K562 (cell line): ENCODE data around the gene ARHGEF17. TPM values are rescaled to one million over a fixed set of nuclear protein-coding genes. Genes with fewer than 3 reads are reported as not detected.

Source experiments
- ADNP ChIP-seq: fragments of 200-800 bp; sonication (Bioruptor generic); IDR thresholded peaks from 2 replicates; pipeline ENCODE4 v1.6.1; 2016; ENCODE audit warnings: missing genetic modification characterization, missing compliant biosample characterization
- ATF1 ChIP-seq, 2 experiments: fragments of 450-650 bp in 1 of 2; IDR thresholded peaks; 2 replicates each; pipeline ENCODE4 v1.6.1; 2016; ENCODE audit warnings: missing compliant biosample characterization in 1 of 2, missing genetic modification characterization in 1 of 2
- CSDE1 ChIP-seq, 2 experiments: fragments of 450-650 bp; IDR thresholded peaks; 2 replicates each; pipeline ENCODE4 v1.6.1; 2016; ENCODE audit warnings: mild to moderate bottlenecking in 1 of 2
- ETV5 ChIP-seq: sonication (generic); formaldehyde crosslinking; IDR thresholded peaks from 2 replicates; pipeline ENCODE4 v1.4.0; 2020; ENCODE audit warnings: low read depth, mild to moderate bottlenecking, missing genetic modification reagents
- FOXP1 ChIP-seq: sonication (generic); formaldehyde crosslinking; IDR thresholded peaks from 2 replicates; pipeline ENCODE4 v1.8.0; 2022; ENCODE audit warnings: mild to moderate bottlenecking, missing genetic modification reagents
- NR2C1 ChIP-seq, 2 experiments: fragments of 450-650 bp; IDR thresholded peaks; 2 replicates each; pipeline ENCODE4 v1.6.1; 2017; ENCODE audit warnings: mild to moderate bottlenecking in 2 of 2, antibody characterized with exemption in 1 of 2, inconsistent platforms in 1 of 2, missing compliant biosample characterization in 1 of 2, missing genetic modification characterization in 1 of 2
- NRF1 ChIP-seq, 2 experiments: fragments of 450-650 bp; IDR thresholded peaks in 1 of 2; conservative IDR thresholded peaks in 1 of 2; 2 replicates each; pipeline ENCODE4 v1.6.1; 2014; ENCODE audit warnings: mild to moderate bottlenecking in 2 of 2
- RAD21 ChIP-seq, 2 experiments: fragments of 250-450 bp in 1 of 2; fragments of 450-650 bp in 1 of 2; sonication (Bioruptor Pico) in 1 of 2; formaldehyde crosslinking in 1 of 2; IDR thresholded peaks in 1 of 2; conservative IDR thresholded peaks in 1 of 2; 2 replicates each; pipeline versions ENCODE4 v1.4.0 to v1.8.0; 2020 to 2022; ENCODE audit warnings: mild to moderate bottlenecking in 2 of 2, moderate library complexity in 1 of 2
- SMARCA5 ChIP-seq: fragments of 450-650 bp; IDR thresholded peaks from 2 replicates; pipeline ENCODE4 v1.6.1; 2016
- SMC3 ChIP-seq: conservative IDR thresholded peaks from 2 replicates; pipeline ENCODE4 v1.6.1; 2011; ENCODE audit warnings: low read depth, low read length, improper control_type of control experiment; ENCODE audit not compliant: insufficient read depth
- SP1 ChIP-seq: sonication (generic); formaldehyde crosslinking; IDR thresholded peaks from 2 replicates; pipeline ENCODE4 v1.8.1; 2022; ENCODE audit warnings: mild to moderate bottlenecking, missing genetic modification reagents
- U2AF1 ChIP-seq: fragments of 200-400 bp; formaldehyde crosslinking; optimal IDR thresholded peaks from 2 replicates; pipeline ENCODE3; 2017; ENCODE audit warnings: mild to moderate bottlenecking, low read depth, low read length, moderate library complexity
- ZFX ChIP-seq: sonication (generic); formaldehyde crosslinking; IDR thresholded peaks from 2 replicates; pipeline ENCODE4 v1.8.0; 2022; ENCODE audit warnings: mild to moderate bottlenecking, missing genetic modification reagents, moderate library complexity
- ZNF174 ChIP-seq: fragments of 250-450 bp; sonication (Bioruptor Pico); IDR thresholded peaks from 2 replicates; pipeline ENCODE4 v1.4.0; 2020; ENCODE audit warnings: mild to moderate bottlenecking
- polyA plus RNA-seq, 8 experiments: library from polyadenylated mRNA; depleted of rRNA in 4 of 8; stranded (reverse) in 5 of 8; unstranded in 3 of 8; fragments of >200 nt; fragmentation: Nextera tagmentation in 2 of 8; fragmentation: Illumina TruSeq in 1 of 8; extraction: Ambion mirVana in 2 of 8; extraction: Trizol in 1 of 8; gene quantifications; 2 replicates each; pipeline versions ENCODE4 v1.2.1 to v1.2.3, GENCODE V29; 2011 to 2014; ENCODE audit warnings: inconsistent platforms in 1 of 8, missing spikeins in 1 of 8
- total RNA-seq, 7 experiments: library from RNA; depleted of rRNA in 6 of 7; stranded (reverse); fragments of >200 nt in 6 of 7; fragmentation: Illumina TruSeq in 2 of 7; extraction: Trizol in 2 of 7; gene quantifications; 2 replicates each; pipeline versions ENCODE4 v1.2.1 to v1.2.3, GENCODE V29; 2011 to 2021; ENCODE audit warnings: low replicate concordance in 1 of 7
- TF ChIP-seq, protein P1 (sequence below): conservative IDR thresholded peaks from 2 replicates; pipeline ENCODE4 v1.6.1; 2011; ENCODE audit warnings: low read depth, mild to moderate bottlenecking, low read length; ENCODE audit not compliant: control insufficient read depth
- TF ChIP-seq, protein P2 (sequence below), 2 experiments: fragments of 450-650 bp; formaldehyde crosslinking in 1 of 2; IDR thresholded peaks; 2 replicates each; pipeline versions ENCODE4 v1.4.0 to v1.6.1; 2014 to 2020; ENCODE audit warnings: mild to moderate bottlenecking in 2 of 2, borderline replicate concordance in 1 of 2, low read depth in 1 of 2

ARHGEF17 gene
- total and polyA plus RNA-seq, 9 of the 15 experiments (the other 6 are each of a cell fraction or from before 2014, with no cell fraction given): 0.04 to 0.68 (median 0.10) TPM; not detected in 2

DNA sequence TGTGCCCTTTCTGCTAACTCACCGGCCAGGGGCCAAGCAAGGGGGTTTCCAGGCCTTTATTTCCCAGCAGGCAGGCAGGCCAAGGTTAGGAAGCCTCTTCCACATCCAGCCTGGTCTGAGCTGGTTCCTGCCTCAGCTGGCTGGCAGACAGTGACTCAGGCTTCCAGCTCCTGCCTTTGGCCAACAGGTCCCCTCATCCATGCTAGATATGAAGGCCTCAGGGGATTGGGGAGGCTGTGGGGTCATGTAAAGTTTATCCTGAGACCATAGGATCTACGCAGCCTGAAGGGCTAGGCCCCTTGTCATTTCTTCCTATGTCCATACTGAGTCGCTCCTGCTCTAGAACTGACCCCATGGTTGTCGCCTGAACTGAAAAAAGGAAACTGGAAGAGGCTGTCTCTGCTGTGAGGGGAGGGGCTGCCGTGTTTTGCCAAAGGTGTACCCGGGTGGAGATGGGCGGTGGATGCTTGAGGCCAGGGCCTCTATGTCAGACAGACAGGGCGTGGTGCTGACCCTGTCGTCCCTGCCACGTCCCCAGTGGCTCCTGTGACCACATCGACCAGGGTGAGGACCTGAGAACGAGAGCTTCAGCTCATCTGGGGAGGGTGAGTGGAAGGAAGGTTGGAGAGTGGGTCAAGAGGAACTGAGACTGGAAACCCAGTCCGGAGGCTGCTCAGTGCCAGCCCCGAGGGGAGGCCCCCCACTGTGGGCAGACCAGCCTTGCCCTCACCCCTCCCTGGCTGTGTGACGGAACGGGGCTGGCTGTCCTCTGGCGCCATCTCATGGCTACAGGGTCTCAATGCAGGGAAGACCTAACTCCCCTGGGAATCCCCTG is 19.0 kb upstream of the ARHGEF17 start (continued):
- TF ChIP-seq RAD21 (CRISPR knock-in tag; conservative IDR thresholded peaks at IDR 0.05 in 1 of 2, IDR thresholded peaks at IDR 0.05 in 1 of 2): peak; percentile 79 to 90
- 0 out of 2 replicates have a peak, but pooled peaks have one; percentile 25 for TF ChIP-seq ETV5 (CRISPR knock-in tag)
- TF ChIP-seq ATF1 (CRISPR knock-in tag; IDR thresholded peaks at IDR 0.05): no peak
- TF ChIP-seq ATF1 (tag; IDR thresholded peaks at IDR 0.05): peak; percentile 63
- TF ChIP-seq CSDE1 (IDR thresholded peaks at IDR 0.05): no peak
- TF ChIP-seq, protein P1, sequence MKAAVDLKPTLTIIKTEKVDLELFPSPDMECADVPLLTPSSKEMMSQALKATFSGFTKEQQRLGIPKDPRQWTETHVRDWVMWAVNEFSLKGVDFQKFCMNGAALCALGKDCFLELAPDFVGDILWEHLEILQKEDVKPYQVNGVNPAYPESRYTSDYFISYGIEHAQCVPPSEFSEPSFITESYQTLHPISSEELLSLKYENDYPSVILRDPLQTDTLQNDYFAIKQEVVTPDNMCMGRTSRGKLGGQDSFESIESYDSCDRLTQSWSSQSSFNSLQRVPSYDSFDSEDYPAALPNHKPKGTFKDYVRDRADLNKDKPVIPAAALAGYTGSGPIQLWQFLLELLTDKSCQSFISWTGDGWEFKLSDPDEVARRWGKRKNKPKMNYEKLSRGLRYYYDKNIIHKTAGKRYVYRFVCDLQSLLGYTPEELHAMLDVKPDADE: 0 out of 2 replicates have a peak, but pooled peaks have one; percentile 39
- 0 out of 2 replicates have a peak, but pooled peaks have one; percentile 51 for TF ChIP-seq FOXP1
- TF ChIP-seq, protein P2, sequence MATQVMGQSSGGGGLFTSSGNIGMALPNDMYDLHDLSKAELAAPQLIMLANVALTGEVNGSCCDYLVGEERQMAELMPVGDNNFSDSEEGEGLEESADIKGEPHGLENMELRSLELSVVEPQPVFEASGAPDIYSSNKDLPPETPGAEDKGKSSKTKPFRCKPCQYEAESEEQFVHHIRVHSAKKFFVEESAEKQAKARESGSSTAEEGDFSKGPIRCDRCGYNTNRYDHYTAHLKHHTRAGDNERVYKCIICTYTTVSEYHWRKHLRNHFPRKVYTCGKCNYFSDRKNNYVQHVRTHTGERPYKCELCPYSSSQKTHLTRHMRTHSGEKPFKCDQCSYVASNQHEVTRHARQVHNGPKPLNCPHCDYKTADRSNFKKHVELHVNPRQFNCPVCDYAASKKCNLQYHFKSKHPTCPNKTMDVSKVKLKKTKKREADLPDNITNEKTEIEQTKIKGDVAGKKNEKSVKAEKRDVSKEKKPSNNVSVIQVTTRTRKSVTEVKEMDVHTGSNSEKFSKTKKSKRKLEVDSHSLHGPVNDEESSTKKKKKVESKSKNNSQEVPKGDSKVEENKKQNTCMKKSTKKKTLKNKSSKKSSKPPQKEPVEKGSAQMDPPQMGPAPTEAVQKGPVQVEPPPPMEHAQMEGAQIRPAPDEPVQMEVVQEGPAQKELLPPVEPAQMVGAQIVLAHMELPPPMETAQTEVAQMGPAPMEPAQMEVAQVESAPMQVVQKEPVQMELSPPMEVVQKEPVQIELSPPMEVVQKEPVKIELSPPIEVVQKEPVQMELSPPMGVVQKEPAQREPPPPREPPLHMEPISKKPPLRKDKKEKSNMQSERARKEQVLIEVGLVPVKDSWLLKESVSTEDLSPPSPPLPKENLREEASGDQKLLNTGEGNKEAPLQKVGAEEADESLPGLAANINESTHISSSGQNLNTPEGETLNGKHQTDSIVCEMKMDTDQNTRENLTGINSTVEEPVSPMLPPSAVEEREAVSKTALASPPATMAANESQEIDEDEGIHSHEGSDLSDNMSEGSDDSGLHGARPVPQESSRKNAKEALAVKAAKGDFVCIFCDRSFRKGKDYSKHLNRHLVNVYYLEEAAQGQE (IDR thresholded peaks at IDR 0.05; ENCODE audit: borderline replicate concordance): peak; percentile 74
- TF ChIP-seq, protein P2 (CRISPR knock-in tag; IDR thresholded peaks at IDR 0.05; ENCODE audit: low read depth): no peak
- TF ChIP-seq NR2C1 (IDR thresholded peaks at IDR 0.05): peak; percentile 66
- no peak for TF ChIP-seq NR2C1 (tag; IDR thresholded peaks at IDR 0.05)
- TF ChIP-seq SMARCA5: peak; percentile 11; the same call in 1 of the 2 replicates
- TF ChIP-seq ZNF174 (CRISPR knock-in tag): no peak
- peak; percentile 60 for TF ChIP-seq ZFX
- TF ChIP-seq SMC3: peak; percentile 73
- TF ChIP-seq SP1 (CRISPR knock-in tag): peak; percentile 51; the same call in 1 of the 2 replicates
- peak; percentile 7; the same call in 1 of the 2 replicates for TF ChIP-seq ADNP (tag)
- TF ChIP-seq U2AF1: no peak
- TF ChIP-seq NRF1 (conservative IDR thresholded peaks at IDR 0.05 in 1 of 2, IDR thresholded peaks at IDR 0.05 in 1 of 2): peak in 1 of 2 experiments; percentile 31; a peak in 1 of 4 replicates
